GM21717 (cell line): ENCODE data around the gene TRAPPC8.
"Not testable (repeated sequence)": the region's sequence is repeated elsewhere in the genome, so short reads cannot be mapped to it uniquely, and the experiment has no call there.

Experiments used
- ATAC-seq: cut with Tn5 transposase; IDR thresholded peaks from one replicate; pipeline ENCODE4 v1.9.1; 2021; ENCODE audit warnings: mild to moderate bottlenecking, moderate library complexity; ENCODE audit not compliant: unreplicated experiment

TRAPPC8 gene

DNA sequence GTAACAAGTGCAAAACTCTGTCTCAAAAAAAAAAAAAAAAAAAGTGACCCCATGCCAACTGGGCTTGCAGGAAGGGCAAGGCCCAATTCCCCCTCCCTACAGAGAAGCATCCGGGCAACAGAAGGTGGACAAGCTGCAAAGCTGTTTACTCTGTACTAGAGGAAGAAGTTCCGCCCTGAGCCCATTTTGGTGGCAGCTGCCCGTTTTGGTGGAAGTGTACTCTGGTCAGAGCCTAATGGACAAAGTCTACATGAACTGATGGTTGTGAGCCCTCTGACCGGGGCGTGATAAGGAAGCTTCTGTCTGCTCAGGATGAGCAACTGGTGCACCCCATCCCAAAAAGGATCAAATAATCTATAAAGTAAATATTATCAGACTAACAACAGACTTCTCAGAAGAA, 65.0 kb downstream of the TRAPPC8 start:
- ATAC-seq = no peak

DNA sequence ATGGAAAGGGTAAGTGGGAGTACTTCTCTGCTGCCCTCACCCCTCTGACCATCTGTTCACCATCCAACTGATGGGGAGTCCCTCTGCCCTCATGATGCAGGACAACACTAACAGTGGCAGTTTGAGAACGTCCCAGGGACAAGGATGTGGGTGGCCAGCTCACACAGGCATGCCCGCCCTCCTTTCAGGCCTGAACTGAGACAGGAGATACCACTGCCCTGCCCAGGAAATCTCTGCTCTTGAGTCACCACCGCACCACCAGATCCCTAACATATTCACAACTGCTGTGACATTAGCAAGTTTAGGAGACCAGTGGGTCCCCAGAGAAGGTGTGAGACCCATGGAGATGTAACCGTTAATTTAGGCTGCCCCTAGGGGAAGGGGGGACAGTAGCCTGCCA, 66.2 kb downstream of the TRAPPC8 start:
- no peak for ATAC-seq

DNA sequence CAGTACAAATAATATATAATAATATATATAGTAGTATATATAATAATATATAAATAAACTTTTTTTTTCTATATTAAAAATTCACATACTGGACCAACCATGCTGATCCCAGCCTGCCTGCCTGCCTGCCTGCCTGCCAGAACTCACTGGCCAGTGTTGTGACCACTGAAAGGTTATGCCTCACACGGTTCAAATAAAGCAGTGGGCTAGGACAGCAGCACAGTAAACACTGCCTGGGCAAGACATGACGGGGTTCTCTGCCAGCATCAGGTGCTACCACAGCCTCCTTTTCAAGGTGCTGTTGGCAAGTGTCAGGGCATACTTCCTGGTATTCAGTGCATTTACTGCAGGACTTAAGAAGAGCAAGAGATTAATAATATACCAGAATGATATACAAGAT, 67.6 kb downstream of the TRAPPC8 start:
- no peak for ATAC-seq

DNA sequence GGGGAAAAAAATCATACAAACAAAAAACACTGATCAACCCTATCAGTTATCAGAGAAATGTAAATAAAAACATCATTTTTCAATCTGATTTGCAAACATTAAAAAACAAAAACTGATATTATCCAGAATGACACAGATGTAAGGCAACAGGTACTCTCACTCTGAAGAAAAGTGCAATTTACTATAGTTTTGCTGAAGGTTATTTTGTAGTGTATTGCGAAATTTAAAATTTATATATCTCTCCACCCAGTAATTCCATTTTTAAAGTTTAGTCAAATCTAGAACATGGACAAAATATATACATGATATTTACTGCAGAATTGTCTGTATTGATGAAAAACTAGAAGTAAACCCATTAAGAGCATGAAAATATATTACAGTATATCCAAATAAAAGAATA, 79.8 kb downstream of the TRAPPC8 start:
- no peak for ATAC-seq

DNA sequence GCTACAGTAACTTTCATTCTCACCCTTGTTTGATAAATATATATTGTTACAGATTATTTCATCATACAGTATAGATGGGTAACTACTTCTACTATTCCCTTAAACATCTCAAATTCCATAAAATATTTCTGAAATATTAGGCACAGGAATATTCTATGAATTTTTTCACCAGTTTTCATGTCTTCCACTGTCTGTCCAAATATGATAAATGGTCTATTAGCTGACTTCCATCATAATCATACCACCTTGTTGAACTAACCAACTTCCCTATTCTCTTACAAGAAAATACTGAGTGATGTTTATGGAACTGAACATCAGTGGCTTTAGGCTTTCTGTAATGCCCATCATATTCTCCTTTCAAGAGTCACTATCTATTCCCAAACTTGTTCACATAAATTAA, 82.4 kb downstream of the TRAPPC8 start:
- ATAC-seq = no peak

DNA sequence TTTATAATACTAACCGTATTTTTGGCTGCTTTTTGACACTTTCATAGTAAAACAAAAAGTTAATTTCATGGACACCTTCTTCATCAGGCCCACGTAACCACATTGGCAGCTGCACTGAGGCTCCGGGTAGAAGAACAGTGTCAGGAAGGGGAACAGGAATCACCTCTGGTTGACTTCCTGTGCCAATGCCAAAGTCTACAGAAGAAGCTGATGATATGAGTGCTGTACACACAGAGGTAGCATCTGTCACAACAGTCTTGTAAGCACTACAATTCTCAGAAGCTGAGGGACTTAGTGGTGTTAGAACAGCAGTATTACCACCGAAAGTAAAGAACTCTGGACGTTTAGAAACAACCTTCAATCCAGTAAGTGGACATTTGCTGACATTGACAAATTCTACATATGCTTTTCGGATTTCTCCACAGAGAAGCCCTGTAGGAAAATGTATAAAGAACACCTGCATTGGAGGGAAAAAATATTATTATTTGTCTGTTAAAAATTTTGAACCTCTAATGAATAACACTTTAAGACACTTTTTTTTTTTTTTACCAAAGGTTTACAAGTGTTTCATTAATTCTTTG, 85.3 kb downstream of the TRAPPC8 start:
- no peak for ATAC-seq

DNA sequence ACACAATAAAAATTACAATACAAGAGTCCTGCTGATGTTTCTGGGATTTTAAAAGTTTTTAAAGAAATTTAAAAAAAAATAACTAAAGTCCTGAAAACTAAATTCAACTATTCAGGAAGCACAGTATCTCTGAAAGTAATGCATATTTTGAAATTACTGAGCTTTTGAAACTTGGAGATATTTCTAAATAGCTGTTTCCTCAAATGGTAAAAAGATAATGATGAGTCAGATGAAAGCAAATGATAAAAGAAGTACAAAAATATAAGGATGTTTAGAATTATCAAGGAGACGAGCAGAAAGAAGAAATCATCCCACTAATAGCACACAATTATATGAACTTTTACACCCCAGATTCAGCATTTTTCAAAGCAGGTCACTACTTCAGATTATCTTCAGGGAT, 92.1 kb downstream of the TRAPPC8 start:
- no peak for ATAC-seq

DNA sequence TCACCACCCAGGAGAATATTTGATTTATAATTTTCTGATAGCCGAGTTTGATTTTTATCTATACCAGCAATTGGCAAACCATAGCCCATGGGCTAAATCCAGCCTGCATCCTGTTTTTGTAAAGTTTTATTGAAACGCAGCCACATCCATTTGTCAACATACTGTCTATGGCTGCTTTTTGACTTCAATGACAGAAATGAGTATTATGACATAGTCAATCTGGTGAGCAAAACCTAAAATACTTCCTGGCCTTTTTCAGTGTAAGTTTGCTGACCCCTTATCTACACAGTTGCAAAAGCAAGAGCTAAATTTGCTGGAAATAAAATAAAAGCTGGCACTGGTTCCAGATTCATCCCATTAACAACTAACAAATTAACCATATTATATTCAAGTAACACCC, 102.4 kb downstream of the TRAPPC8 start:
- ATAC-seq = no peak

DNA sequence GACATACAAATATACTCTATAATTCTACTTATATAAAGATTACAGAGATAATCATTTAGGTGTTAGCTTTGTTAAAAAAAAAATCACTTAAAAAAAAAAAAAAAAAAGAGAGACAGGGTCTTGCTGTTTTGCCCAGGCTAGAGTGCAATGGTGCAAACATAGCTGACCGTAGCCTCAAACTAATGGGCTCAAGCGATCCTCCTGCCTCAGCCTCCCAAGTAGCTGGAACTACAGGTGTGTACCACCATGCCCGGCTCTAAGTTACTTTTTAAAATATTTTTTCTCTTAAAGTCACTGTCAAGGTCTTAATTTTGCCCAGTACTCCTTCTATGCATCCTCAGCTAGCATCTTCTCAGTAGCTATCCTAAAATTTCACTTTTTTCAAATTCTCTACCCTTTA, 105.0 kb downstream of the TRAPPC8 start:
- ATAC-seq = no peak

DNA sequence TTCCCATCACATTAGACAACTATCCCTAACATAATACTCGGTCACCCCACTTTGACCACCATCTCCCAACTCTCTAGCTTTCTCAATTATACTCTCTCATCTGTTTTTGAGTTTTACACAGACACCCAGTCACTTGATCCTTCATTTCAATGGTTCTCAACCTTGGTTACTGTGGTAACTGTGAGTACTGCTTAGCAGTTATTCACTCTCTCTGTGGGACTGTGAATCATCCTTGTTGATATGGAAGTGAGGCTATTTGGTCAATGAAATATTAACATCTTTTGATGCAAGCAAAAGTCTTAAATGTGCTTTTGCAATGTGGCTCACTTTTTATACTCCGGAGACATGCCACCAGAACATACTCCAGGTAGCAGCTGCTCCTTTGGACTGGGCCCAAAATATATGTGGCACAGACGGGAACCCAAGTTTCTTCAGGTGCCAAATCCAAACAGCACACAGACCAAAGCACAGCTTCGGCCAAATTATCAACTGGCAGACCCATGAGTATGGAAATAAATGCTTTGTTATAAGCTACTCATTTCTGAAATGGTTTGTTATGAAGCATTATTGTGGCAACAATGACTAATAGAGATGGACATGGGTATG, 107.3 kb downstream of the TRAPPC8 start:
- no peak for ATAC-seq

DNA sequence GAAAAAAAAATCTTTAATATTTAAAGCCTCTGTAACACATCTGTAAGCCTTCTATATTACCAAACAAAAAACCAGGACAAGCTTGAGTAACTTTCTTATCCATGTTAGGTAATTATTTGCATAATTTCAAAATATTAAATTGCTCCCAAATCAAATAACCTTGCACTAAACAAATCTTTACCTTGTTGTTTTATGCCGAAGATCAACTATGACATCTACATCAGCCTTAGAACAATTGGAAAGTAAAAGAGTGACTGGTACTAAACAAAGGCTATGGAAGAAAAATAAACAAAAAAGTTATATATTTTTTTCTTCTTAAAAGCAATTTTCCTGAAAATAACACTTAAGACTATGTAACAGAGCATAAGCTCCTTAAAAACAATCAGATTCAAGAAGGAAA, 111.0 kb downstream of the TRAPPC8 start:
- no peak for ATAC-seq

DNA sequence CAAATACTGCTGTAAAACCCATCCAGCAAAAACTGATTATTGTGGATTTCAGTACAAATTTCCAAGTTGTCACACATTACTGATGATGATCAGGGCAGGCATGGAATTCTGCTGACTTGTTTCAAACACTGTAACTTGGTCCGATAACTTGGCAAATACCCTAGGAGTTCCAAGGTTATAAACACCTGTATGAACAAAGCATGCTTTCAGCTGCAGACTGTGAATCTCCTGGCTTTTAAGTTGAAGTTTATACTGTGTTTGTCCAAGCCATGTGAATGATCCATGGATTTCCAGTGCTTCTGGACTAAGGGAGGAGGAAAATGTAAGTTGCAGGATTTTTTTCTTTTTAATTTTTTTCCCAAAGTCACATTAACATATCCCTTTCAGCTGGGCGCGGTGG, 112.2 kb downstream of the TRAPPC8 start:
- no peak for ATAC-seq

DNA sequence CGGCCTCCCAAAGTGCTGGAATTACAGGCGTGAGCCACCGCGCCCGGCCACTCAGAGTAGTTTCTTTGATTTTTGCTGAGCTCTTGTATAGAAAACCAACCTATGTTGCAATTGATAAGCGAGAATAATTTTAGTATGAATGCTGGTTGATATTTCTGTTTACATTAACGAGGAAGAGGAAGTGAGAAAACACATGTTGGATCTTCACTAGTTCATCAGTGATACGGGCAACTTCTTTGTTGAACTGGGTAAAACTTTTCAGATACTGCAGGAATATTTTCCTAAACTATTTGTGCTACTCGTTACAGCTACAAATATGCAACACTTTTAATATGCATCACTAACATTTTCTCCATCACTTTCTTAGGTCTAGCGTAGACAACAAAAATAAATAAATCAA, 114.3 kb downstream of the TRAPPC8 start:
- ATAC-seq = no peak

DNA sequence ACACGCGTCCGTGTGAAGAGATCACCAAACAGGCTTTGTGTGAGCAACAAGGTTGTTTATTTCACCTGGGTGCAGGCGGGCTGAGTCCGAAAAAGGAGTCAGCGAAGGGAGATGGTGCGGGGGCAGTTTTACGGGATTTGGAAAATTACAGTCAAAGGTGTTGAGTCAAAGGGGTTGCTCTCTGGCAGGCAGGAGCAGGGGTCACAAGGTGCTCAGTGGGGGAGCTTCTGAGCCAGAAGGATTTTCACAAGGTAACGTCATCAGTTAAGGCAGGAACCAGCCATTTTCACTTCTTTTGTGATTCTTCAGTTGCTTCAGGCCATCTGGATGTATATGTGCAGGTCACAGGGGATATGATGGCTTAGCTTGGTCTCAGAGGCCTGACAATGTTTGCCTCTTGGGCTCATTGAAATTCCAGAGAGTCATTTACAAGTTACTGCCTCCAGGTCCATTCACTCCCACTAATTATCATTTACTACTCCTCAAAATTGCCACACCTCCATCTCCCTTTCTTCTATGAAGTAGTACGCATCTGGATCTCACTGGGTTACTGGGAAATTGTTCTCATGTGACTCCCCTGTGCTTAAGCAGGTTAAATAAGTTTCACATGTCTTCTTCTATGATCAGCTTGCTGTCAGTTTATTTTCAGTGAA, 116.1 kb downstream of the TRAPPC8 start:
- not testable (repeated sequence) for ATAC-seq

DNA sequence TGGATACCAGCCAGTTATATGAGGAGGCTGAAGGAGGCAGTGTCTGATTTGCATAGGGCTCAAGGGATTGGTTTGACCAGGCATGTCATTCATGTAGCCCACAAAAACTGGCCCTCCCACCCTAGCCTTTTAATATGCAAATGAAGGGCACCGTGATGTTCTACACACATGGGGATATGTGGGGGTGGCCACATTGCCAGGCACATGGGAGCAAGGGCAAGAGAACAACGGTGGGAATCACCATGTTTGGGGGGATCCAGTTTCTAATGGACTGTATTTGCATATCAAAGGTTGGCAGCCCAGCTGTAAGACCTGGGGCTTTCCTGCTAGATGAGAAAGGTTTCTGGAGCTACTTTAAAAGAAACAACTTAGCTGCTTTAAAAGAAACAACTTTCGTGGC, 117.2 kb downstream of the TRAPPC8 start:
- ATAC-seq = no peak

DNA sequence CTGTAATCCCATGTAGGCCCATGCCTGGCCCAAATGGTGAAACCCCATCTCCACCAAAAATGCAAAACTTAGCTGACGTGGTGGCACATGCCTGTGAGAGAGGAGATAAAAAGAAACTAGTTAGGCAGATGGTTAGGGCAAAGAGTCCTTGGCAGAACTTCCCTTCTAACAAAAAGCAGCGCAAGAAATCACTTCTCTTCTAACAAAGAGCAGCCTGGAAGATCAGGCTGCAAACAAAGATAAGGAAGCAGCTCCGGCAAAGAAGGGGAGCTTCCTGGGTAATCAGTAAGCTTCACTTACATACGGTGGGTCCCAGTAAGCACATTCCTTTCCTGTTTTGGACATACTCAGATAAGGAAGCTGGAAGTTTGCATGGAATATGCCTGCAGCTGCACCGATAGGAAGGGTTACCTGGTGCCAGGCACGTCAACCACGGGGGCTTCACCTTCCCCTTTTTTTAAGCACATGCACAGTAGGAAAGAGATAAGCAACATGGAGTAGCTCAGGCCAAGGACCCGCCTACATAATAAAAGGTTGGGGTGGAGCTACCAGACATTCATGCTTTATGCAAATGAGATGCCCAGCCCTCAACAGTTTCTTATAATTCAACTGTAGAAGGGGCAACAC, 121.3 kb downstream of the TRAPPC8 start:
- no peak for ATAC-seq

DNA sequence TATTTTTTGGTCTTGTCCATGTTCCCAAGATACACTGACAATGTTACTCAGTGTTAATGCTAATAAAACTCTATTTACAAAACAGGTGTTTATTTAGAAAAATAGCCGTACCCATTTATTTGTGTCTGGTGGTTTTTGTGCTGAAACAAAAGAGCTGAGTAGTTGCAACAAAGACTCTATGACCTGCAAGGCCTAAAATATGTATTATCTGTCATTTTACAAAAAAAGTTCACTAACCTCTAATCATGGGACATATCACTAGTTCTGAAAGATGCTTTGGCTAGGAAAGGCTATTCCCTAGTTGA, 123.1 kb downstream of the TRAPPC8 start:
- no peak for ATAC-seq

DNA sequence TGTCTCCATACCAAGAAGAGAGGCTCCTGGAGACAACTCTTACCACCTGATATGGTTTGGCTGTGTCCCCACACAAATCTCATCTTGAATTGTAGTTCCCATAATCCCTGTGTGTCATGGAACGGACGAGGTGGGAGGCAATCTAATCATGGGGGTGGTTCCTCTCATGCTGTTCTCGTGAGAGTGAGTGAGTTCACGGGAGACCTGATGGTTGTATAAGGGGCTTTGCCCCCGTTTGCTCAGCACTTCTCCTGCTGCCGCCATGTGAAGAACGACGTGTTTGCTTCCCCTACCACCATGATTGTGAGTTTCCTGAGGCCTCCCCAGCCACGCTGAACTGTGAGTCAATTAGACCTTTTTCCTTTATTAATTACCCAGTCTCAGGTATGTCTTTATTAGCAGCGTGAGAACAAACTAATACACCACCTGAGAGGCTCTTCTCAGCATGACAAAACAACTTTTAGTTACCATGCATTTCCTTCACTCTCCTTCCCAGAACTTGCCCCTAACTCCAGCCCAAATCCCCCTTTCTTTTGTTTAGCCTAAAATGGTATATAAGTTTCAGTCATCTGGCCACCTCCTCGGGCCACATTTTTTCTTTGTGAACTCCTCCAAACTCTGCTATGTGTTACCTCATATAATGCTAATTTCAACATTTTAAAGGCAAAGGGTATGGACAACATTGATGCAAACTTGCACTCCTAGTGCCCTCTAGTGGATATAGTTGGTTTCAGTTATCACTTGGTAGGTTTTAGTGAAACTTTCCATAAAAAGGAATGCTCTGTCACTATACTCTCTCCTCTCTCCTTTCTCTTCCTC, 123.6 kb downstream of the TRAPPC8 start:
- no peak for ATAC-seq

DNA sequence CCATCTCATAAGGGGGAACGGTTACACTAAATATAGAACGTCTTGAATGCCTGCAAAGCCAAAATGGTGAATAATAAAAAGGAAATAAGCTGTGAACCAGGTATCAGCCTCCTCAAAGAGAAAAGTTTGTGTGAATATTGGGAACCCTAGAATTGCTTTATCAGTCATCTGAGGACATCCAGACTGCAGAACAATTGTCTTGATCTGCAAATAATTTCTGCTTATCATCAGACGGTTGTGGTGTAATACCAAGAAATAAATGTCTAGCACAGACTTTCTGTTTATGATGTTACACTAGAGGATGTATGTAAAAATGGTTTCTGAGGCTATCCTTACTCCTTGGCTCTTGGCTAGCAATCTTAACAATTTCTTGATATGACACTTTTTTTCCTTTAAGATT, 128.8 kb downstream of the TRAPPC8 start:
- ATAC-seq = no peak

DNA sequence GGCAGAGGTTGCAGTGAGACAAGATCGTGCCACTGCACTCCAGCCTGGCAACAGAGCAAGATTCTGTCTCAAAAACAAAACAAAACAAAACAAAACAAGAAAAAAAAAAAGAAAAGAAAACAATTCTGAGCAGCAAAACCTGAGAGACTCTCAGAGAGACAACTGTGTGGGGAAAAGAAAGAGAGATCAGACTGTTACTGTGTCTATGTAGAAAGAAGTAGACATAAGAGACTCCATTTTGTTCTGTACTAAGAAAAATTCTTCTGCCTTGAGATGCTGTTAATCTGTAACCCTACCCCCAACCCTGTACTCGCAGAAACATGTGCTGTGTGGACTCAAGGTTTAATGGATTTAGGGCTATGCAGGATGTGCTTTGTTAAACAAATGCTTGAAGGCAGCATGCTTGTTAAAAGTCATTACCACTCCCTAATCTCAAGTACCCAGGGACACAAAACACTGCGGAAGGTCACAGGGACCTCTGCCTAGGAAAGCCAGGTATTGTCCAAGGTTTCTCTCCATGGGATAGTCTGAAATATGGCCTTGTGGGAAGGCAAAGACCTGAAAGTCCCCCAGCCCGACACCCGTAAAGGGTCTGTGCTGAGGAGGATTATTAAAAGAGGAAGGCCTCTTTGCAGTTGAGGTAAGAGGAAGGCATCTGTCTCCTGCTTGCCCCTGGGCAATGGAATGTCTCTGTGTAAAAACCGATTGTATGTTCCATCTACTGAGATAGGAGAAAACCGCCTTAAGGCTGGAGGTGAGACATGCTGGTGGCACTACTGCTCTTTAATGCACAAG, 132.4 kb downstream of the TRAPPC8 start:
- ATAC-seq = not testable (repeated sequence)

DNA sequence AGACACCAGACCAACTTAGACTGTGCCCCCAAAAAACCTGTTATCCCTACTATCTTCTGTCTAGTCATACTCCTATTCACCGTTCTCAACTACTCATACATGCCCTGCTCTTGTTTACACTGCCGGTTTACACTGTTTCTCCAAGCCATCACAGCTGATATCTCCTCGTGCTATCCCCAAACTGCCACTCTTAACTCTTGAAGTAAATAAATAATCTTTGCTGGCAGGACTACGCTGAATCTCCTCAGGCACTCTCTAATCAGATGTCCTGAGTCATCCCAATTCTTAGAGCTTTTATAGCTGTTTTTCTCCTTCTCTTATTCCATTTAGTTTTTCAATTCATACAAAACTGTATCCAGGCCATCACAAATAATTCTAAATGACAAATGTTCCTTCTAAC, 133.9 kb downstream of the TRAPPC8 start:
- ATAC-seq = not testable (repeated sequence)
